Right atrium auricular region (tissue), 2 donors: ENCODE measurements around the gene CEP43. TPM values are rescaled to one million over a fixed set of nuclear protein-coding genes. Genes with fewer than 3 reads are reported as not detected.

ENCODE experiments used
- DNase-seq: peaks from one replicate; pipeline ENCODE4 v3.0.0-alpha.2; 2019; ENCODE audit warnings: low spot score
- H3K27ac ChIP-seq, 2 donors: fragments of 200-600 bp; sonication (generic); 1 replicate in 1 of 2; 2 replicates in 1 of 2; pipeline ENCODE4 v1.5.1; 2016 to 2019
- H3K27me3 ChIP-seq, 2 donors: fragments of 200-600 bp; sonication (generic); one replicate each; pipeline versions ENCODE4 v1.5.1 to v1.6.0; 2017 to 2019
- H3K36me3 ChIP-seq: fragments of 200-600 bp; sonication (generic); one replicate; pipeline ENCODE4 v1.5.1; 2016
- H3K4me1 ChIP-seq, 2 donors: fragments of 200-600 bp; sonication (generic); one replicate each; pipeline versions ENCODE4 v1.5.1 to v1.6.0; 2017 to 2019
- H3K4me3 ChIP-seq, 2 donors: fragments of 200-600 bp; sonication (generic); 1 replicate in 1 of 2; 2 replicates in 1 of 2; pipeline ENCODE4 v1.5.1; 2017 to 2019; ENCODE audit warnings: mild to moderate bottlenecking in 1 of 2, moderate library complexity in 1 of 2
- H3K9me3 ChIP-seq, 2 donors: fragments of 200-600 bp; sonication (generic); one replicate each; pipeline ENCODE4 v1.5.1; 2019
- CTCF ChIP-seq, 2 donors: fragments of 200-600 bp; sonication (generic); IDR thresholded peaks; one replicate each; pipeline ENCODE4 v1.5.1; 2019; ENCODE audit warnings: antibody characterized with exemption in 2 of 2
- total RNA-seq, 2 donors: library from RNA; depleted of rRNA; stranded (reverse); fragments of >200 nt; gene quantifications; one replicate each; pipeline ENCODE4 v1.1.0, GENCODE V29; 2016

Gene CEP43
- total RNA-seq, 2 donors from 2014 or later = 6.7 to 8.8 TPM

GRCh38 chr6:166987930-166988329 is 11.3 kb upstream of the CEP43 start:
- Histone ChIP-seq H3K27me3 (no peaks in the 10 kb centered on the region), H3K36me3 (no peaks in the 10 kb centered on the region), H3K4me1 (no peaks in the 10 kb centered on the region), H3K27ac (no peak overlapping the region), H3K9me3 (no peaks in the 10 kb centered on the region), H3K4me3 (no peak overlapping the region)
- DNase-seq = no peak
- TF ChIP-seq CTCF (IDR thresholded peaks at IDR 0.05) = no peak

- H3K27ac ChIP-seq = no peak overlapping the region
- no peaks in the 10 kb centered on the region for H3K27me3 ChIP-seq
- H3K9me3 ChIP-seq = no peaks in the 10 kb centered on the region
- no peak overlapping the region for H3K4me3 ChIP-seq
- no peak for DNase-seq
- no peaks in the 10 kb centered on the region for H3K36me3 ChIP-seq
- H3K4me1 ChIP-seq = no peaks in the 10 kb centered on the region
- no peak for TF ChIP-seq CTCF (IDR thresholded peaks at IDR 0.05)
Measured at GRCh38 chr6:166988674-166989201, 10.5 kb upstream of the CEP43 start.

- Histone ChIP-seq H3K4me1 (no peaks in the 10 kb centered on the region), H3K27ac (no peak overlapping the region), H3K9me3 (no peaks in the 10 kb centered on the region), H3K27me3 (no peaks in the 10 kb centered on the region), H3K4me3 (no peak overlapping the region), H3K36me3 (no peaks in the 10 kb centered on the region)
- peak in 1 of 2 donors; percentile 53 for TF ChIP-seq CTCF (IDR thresholded peaks at IDR 0.05)
- no peak for DNase-seq
Measured at GRCh38 chr6:166989427-166990032, 9.7 kb upstream of the CEP43 start.

GRCh38 chr6:166996406-166996805 is 2.8 kb upstream of the CEP43 start:
- no peak for TF ChIP-seq CTCF (IDR thresholded peaks at IDR 0.05)

GRCh38 chr6:166997348-166997747 is 1.8 kb upstream of the CEP43 start:
- H3K36me3 ChIP-seq = no peaks in the 10 kb centered on the region
- no peak overlapping the region for H3K27ac ChIP-seq
- H3K4me1 ChIP-seq = peaks cover 0 to 25% of the 10 kb centered on the region in 2 donors
- no peak for TF ChIP-seq CTCF (IDR thresholded peaks at IDR 0.05)
- DNase-seq = no peak
- no peaks in the 10 kb centered on the region for H3K9me3 ChIP-seq
- H3K4me3 ChIP-seq = peak overlapping the region in 1 of 2 donors; percentile 93
- H3K27me3 ChIP-seq = no peaks in the 10 kb centered on the region

More at GRCh38 chr6:166996406-166996805, 2.8 kb upstream of the CEP43 start:
- H3K27ac ChIP-seq = no peak overlapping the region
- H3K4me1 ChIP-seq = peaks cover 0 to 25% of the 10 kb centered on the region in 2 donors
- no peak overlapping the region for H3K4me3 ChIP-seq
- H3K36me3 ChIP-seq = no peaks in the 10 kb centered on the region
- no peaks in the 10 kb centered on the region for H3K27me3 ChIP-seq
- DNase-seq = no peak
- H3K9me3 ChIP-seq = no peaks in the 10 kb centered on the region
